Hepatocyte (in vitro differentiated cells): ENCODE results near the gene IFNE.

Source experiments
- CTCF ChIP-seq: fragments of 200-600 bp; sonication (generic); IDR thresholded peaks from 2 replicates; pipeline ENCODE4 v1.5.1; 2016; ENCODE audit warnings: antibody characterized with exemption, mild to moderate bottlenecking; ENCODE audit not compliant: poor library complexity
- EZH2 ChIP-seq: fragments of 200-600 bp; sonication (generic); IDR thresholded peaks from 2 replicates; pipeline ENCODE4 v1.6.1; 2016; ENCODE audit warnings: antibody characterized with exemption, mild to moderate bottlenecking, borderline replicate concordance
- EZH2phosphoT487 ChIP-seq: fragments of 200-600 bp; sonication (generic); IDR thresholded peaks from one replicate; pipeline ENCODE4 v1.6.1; 2018; ENCODE audit warnings: antibody characterized with exemption, mild to moderate bottlenecking, low read depth, moderate library complexity; ENCODE audit not compliant: unreplicated experiment, severe bottlenecking

- TF ChIP-seq CTCF: no peak
- no peak for TF ChIP-seq EZH2phosphoT487
- no peak for TF ChIP-seq EZH2
These were observed 20.5 kb upstream of the IFNE start for GRCh38 chr9:21502586-21502985.
